ENCODE results near the gene PLB1. TPM values are rescaled to one million over a fixed set of nuclear protein-coding genes. Genes with fewer than 3 reads are reported as not detected.

Gene PLB1
- total RNA-seq, 2 experiments from 2014 or later: not detected

DNA sequence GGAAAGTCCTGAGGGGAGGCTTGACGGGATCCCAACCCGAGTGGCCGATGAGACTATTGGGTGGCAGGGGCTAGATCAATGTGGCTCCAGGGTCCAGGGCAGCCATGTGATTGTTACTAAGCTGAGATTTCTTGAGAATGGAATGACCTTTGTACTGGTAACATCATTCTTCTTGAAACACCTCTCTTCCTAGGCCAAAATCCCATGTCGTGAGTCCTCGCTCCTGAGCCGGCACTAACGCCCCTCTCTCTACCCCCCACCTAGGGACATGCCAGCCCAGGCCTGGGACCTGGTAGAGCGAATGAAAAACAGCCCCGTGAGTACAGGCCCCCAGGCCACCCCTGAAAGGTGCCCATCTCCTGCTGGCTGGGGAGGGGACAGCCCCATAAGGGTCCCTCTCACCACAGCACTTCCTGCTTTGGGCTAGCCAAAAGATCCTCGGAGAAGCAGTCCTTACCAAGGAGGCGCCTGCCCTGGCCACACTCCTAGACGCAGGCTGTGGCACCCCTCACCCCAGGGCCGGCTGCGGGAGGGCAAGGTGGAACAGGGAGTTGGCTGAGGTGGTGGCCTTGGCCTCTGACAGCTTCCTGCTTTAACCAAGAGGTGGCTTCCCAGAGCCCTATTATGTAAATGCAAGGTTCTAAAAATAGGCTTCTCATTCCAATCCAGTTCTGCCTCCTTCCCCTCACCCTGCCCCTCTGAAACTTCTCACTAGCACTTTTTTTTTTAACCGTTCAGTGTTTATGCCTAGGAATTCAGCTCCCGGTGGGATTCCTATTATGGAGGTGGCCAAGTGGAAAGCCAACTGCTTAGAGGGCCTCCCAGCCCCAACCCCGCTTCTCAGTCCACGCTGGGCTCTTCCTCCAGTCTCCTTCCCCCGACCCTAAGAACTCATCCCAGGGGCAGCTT lies 129.2 kb downstream of the PLB1 start:
- Histone ChIP-seq H3K4me2 (ENCODE audit: low read length) (no peak overlapping the region), H3K4me1 (ENCODE audit: insufficient read depth, low read length, poor library complexity, severe bottlenecking) (peaks cover 6% of the 10 kb centered on the region)
- POLR2A ChIA-PET: interaction anchor here (1.0 kb wide), 1 partner anchor 13 kb away, joined by 4 read pairs; no protein-coding TSS in a partner anchor

DNA sequence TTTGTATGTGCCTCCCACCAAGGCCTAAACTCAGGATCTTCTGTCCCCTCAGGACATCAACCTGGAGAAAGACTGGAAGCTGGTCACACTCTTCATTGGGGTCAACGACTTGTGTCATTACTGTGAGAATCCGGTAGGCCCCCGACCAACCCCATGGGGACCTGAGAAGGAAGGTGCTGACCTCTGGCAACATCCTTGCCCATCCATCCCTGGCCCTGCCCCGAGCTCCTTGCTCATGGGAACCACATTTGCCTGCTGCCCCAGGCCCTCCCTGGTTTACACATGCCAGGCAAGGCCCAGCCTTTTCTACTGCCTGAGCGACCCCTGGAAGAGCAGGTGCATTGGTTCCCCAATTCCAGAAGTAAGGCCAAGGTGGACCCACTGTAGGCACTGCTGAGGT lies 130.5 kb downstream of the PLB1 start:
- intact Hi-C loops (cut with micrococcal nuclease; ENCODE audit: unreplicated experiment): no loop called here
- H4K20me1 ChIP-seq (ENCODE audit: insufficient read depth, low read length): no peaks in the 10 kb centered on the region
- CTCF ChIA-PET (ENCODE audit: unreplicated experiment): no interaction called here
- no peak overlapping the region for H3K4me2 ChIP-seq (ENCODE audit: low read length)
- no peaks in the 10 kb centered on the region for H3K79me2 ChIP-seq (ENCODE audit: insufficient read depth, low read depth, low read length)
- no peak for TF ChIP-seq EZH2phosphoT487 (IDR thresholded peaks at IDR 0.05; ENCODE audit: borderline replicate concordance, low read depth, low read length)
- H3K27ac ChIP-seq (ENCODE audit: low read depth, low read length, poor library complexity, severe bottlenecking): no peak overlapping the region
- H3K4me3 ChIP-seq (ENCODE audit: low read depth, low read length, poor library complexity, severe bottlenecking): no peak overlapping the region
- BruUV-seq (replicated peaks): no TSS peak
- peaks cover 4% of the 10 kb centered on the region for H3K4me1 ChIP-seq (ENCODE audit: insufficient read depth, low read length, poor library complexity, severe bottlenecking)
- POLR2A ChIA-PET: no interaction called here
- H3K9me2 ChIP-seq (ENCODE audit: insufficient read depth, low read length): no peaks in the 10 kb centered on the region
- H2AFZ ChIP-seq (ENCODE audit: low read length): no peak overlapping the region
- no peak for DNase-seq (ENCODE audit: low spot score)
- H3K9me3 ChIP-seq (ENCODE audit: low read length): no peaks in the 10 kb centered on the region
- H3K36me3 ChIP-seq (ENCODE audit: insufficient read depth, low read length): no peaks in the 10 kb centered on the region

More for the DNA sequence above, 129.2 kb downstream of the PLB1 start:
- H2AFZ ChIP-seq (ENCODE audit: low read length): no peak overlapping the region
- DNase-seq (ENCODE audit: low spot score): no peak
- intact Hi-C loops (cut with micrococcal nuclease; ENCODE audit: unreplicated experiment): no loop called here
- H3K79me2 ChIP-seq (ENCODE audit: insufficient read depth, low read depth, low read length): no peaks in the 10 kb centered on the region
- no peaks in the 10 kb centered on the region for H3K9me2 ChIP-seq (ENCODE audit: insufficient read depth, low read length)
- no peaks in the 10 kb centered on the region for H3K36me3 ChIP-seq (ENCODE audit: insufficient read depth, low read length)
- no peaks in the 10 kb centered on the region for H3K9me3 ChIP-seq (ENCODE audit: low read length)
- no TSS peak for BruUV-seq (replicated peaks)
- H3K27ac ChIP-seq (ENCODE audit: low read depth, low read length, poor library complexity, severe bottlenecking): no peak overlapping the region
- no peak overlapping the region for H3K4me3 ChIP-seq (ENCODE audit: low read depth, low read length, poor library complexity, severe bottlenecking)
- TF ChIP-seq, protein P1, sequence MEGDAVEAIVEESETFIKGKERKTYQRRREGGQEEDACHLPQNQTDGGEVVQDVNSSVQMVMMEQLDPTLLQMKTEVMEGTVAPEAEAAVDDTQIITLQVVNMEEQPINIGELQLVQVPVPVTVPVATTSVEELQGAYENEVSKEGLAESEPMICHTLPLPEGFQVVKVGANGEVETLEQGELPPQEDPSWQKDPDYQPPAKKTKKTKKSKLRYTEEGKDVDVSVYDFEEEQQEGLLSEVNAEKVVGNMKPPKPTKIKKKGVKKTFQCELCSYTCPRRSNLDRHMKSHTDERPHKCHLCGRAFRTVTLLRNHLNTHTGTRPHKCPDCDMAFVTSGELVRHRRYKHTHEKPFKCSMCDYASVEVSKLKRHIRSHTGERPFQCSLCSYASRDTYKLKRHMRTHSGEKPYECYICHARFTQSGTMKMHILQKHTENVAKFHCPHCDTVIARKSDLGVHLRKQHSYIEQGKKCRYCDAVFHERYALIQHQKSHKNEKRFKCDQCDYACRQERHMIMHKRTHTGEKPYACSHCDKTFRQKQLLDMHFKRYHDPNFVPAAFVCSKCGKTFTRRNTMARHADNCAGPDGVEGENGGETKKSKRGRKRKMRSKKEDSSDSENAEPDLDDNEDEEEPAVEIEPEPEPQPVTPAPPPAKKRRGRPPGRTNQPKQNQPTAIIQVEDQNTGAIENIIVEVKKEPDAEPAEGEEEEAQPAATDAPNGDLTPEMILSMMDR (conservative IDR thresholded peaks at IDR 0.05; ENCODE audit: low read length): no peak
- no peak for TF ChIP-seq EZH2phosphoT487 (IDR thresholded peaks at IDR 0.05; ENCODE audit: borderline replicate concordance, low read depth, low read length)
- H4K20me1 ChIP-seq (ENCODE audit: insufficient read depth, low read length): no peaks in the 10 kb centered on the region
- CTCF ChIA-PET (ENCODE audit: unreplicated experiment): no interaction called here

DNA sequence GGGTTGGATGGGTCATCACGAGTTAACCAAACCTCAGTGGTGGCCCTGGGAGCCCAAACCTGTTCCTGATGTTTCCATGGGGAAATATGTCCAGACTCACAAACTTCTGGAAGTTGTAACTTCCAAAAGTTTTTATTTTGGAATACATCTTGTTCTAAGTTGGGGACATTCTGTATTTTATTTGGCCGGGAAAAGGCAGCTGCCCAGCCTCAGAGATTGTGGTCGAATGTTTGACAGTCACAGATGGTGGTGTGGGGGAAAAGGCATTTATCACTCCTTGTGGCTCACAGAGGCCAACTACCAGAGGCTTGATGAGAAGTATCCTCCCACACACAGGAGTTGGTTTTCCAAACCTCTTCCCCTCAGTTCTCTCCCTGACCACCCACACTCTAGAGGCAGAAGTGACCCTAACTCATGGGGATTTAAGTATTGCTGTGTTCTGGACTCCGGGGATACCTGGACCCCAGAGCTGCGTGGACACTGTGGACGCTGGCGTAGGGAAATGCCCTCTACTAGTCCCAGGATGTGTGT lies 131.1 kb downstream of the PLB1 start:
- BruUV-seq (replicated peaks): no TSS peak
- ChIA-PET CTCF (ENCODE audit: unreplicated experiment) (no interaction called here), POLR2A (interaction anchor here (0.8 kb wide), 1 partner anchor 44 kb away, joined by 3 read pairs; no protein-coding TSS in a partner anchor)
- Histone ChIP-seq H3K4me2 (ENCODE audit: low read length) (no peak overlapping the region), H2AFZ (ENCODE audit: low read length) (no peak overlapping the region), H3K27ac (ENCODE audit: low read depth, low read length, poor library complexity, severe bottlenecking) (no peak overlapping the region), H3K9me3 (ENCODE audit: low read length) (no peaks in the 10 kb centered on the region), H3K9me2 (ENCODE audit: insufficient read depth, low read length) (no peaks in the 10 kb centered on the region), H3K4me1 (ENCODE audit: insufficient read depth, low read length, poor library complexity, severe bottlenecking) (no peaks in the 10 kb centered on the region), H3K36me3 (ENCODE audit: insufficient read depth, low read length) (no peaks in the 10 kb centered on the region), H4K20me1 (ENCODE audit: insufficient read depth, low read length) (no peaks in the 10 kb centered on the region), H3K4me3 (ENCODE audit: low read depth, low read length, poor library complexity, severe bottlenecking) (no peak overlapping the region), H3K79me2 (ENCODE audit: insufficient read depth, low read depth, low read length) (no peaks in the 10 kb centered on the region)
- intact Hi-C loops (cut with micrococcal nuclease; ENCODE audit: unreplicated experiment): no loop called here
- no peak for DNase-seq (ENCODE audit: low spot score)
- no peak for TF ChIP-seq EZH2phosphoT487 (IDR thresholded peaks at IDR 0.05; ENCODE audit: borderline replicate concordance, low read depth, low read length)
- TF ChIP-seq, protein P1 (conservative IDR thresholded peaks at IDR 0.05; ENCODE audit: low read length): no peak
